GM18498 (cell line): ENCODE results near the gene EYS.
"Not testable (repeated sequence)": the region's sequence is repeated elsewhere in the genome, so short reads cannot be mapped to it uniquely, and the experiment has no call there.

ENCODE experiments used
- ATAC-seq: cut with Tn5 transposase; IDR thresholded peaks from one replicate; pipeline ENCODE4 v1.9.1; 2021; ENCODE audit warnings: mild to moderate bottlenecking, moderate library complexity; ENCODE audit not compliant: unreplicated experiment

The EYS gene

DNA sequence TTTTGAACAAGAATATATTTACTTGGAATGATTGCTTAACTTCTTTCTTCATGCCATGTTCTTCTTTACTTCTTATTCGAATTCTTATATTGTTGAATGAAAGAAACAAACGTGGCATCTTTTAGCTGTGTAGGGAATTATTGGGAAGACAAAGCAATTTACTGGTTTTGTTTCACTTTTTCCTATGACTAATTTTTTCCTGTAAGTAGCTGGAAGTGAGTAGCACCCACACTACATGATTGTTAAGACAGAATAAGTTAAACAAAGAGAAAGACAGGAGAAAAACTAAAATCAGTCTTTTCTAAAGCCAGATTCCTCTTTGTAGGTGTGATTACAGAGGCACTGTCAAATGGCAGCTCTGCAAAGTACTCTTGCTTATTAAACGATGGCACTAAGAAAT is 593.4 kb downstream of the EYS start:
- ATAC-seq, result no peak

DNA sequence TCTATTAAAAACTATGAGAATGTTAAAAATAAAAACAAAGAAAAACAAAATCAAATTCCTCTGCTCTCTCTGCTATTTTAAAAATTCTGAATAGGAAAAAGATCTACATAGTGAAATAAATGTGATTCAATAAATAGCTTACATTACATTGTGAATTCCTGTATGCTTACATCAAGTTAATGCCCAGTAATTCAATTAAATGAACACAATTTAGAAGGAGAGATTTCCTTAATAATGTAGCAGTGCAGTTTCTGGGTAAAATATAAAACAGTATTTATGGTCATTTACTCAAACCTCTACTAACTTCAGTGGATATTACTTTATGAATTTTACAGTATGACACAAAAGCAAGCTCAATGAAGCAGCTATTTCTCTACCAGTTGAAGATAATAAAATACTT is 594.6 kb downstream of the EYS start:
- ATAC-seq, result no peak

DNA sequence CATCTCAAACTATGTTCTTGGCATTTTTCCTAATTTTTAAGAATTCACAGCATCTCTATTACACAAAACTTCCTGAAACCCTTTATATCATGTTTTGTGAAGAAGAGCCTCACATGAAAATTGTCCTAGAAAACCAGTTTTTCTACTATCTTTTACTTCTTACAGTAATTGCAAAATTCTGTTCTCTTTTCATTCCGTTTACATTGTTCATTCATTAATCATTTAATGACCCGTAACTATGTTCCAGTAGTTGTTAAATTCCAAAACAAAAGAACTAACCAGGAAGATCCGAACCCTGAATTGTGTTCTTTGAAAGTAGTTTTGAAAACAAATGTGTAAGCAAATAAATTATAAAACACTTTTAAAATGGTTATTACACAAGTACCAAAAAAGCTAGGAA is 597.0 kb downstream of the EYS start:
- no peak for ATAC-seq

DNA sequence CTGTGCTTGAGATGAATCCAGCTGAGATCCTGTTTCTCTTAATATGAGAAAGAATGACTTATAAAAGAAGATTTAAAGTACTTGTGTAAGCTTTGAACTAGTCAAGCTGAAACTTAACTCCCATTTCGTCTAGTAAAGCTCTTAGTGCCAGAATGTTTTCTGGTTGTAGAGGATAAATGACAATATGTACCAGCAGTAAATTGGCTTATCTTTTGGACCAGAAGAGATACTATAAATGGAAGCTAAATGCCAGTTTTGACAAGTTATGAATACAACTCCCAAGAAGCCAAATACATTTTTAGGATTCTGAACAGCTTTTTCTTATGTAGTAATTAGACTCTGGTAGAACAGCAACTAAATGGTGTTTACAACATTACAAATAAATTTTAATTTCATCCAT is 608.7 kb downstream of the EYS start:
- ATAC-seq, result no peak

DNA sequence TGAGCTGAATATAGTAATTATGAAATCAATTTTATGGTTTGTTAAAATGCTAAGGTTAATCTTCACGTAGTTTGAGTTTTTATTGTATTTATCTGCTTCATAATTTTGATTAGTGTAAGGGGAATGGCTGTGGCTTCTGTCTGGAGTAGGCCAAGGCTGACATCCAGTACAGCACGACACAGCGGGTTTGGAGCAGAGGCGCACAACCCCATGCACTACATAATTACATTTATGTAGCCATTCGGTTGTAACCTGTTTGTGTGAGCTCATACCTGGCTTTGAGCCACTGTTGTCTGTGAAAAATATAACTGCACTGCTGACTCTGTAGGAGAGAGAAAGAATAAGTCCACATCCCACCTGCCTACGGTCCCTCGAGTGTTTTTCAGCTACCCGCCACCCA is 615.5 kb downstream of the EYS start:
- ATAC-seq, result no peak

GRCh38 chr6:65088575-65088974 is 618.5 kb downstream of the EYS start:
- ATAC-seq, result no peak

DNA sequence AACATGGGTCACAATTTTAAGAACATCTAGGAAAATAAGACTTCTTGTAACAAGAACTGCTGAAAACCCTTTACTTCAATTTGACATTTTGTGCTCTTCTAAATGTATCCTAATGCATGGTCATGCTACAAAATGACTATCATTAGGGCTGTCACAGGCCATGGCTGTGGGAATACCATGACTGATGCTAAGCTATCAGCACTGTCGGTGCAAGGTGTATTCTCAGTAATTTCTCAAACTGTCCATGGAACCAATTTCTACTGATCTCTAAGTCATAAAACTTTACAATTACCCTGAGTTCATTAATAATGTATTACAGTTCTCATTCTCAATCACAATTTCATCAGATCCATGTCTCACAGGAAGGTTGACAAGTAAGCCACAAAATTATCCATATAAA is 625.3 kb downstream of the EYS start:
- ATAC-seq, result no peak

DNA sequence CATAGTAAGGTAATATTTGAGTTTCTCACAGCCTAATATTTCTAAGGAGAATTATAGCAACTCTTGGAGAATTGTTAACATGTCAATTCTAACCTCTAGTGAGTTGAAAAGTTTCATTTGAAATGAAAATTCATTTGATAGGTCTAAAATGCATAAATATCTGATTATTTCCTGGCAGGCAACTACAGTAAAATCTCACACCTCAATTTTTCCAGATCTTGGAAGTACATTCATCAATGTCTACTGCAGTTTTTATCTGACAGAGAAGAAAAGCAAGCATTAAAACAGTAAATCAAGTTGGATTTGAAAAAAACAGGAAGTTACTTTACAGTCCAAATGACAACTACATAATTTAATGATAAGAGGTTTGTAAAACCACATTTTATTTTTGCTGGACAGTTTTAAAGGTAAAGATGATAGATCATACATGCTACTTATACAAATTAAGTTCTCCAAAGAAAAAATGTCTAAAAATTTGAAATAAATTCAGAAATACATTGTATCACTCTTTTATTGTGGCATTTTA is 631.3 kb downstream of the EYS start:
- ATAC-seq, result no peak

- no peak for ATAC-seq
Observed at GRCh38 chr6:65072500-65072899, 634.5 kb downstream of the EYS start.

DNA sequence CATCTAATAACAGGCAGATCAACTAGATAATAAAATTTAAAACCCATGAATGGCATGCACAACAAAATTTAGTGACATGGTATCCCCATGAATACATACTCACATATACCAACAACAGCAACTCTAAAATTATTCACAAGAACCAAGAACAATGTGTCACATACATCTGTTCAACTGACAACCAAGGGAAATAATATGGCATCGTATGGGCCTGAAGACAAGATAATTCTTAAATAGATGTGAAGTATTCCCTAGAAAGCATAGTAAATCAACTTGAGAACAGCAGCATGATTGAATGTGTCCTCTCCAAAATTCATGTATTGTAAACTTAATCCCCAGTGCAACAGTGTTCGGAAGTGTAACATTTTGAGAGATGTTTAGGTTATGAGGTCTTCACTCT is 635.5 kb downstream of the EYS start:
- no peak for ATAC-seq

- no peak for ATAC-seq
Observed at GRCh38 chr6:65064844-65065243, 642.2 kb downstream of the EYS start.

DNA sequence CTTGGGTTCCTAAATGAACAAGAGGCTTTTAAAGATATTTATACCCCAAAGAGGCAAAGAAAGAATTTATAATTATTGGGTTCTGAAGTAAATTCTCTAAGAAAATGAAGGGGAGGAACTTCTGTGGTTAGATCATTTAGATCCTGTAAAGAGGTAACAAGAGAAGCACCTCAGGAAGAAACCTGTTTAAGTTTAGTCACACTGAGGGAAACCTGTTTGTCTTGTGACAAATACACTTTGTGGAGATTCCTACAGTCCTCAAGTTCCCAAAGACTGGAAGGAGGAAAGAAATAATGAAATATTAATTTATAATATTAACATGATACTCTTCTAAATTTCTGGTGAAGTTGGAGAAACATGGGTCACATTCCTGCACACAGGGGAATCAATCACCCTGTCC is 647.5 kb downstream of the EYS start:
- ATAC-seq, result no peak

GRCh38 chr6:65055545-65055944 is 651.5 kb downstream of the EYS start:
- ATAC-seq, result no peak

DNA sequence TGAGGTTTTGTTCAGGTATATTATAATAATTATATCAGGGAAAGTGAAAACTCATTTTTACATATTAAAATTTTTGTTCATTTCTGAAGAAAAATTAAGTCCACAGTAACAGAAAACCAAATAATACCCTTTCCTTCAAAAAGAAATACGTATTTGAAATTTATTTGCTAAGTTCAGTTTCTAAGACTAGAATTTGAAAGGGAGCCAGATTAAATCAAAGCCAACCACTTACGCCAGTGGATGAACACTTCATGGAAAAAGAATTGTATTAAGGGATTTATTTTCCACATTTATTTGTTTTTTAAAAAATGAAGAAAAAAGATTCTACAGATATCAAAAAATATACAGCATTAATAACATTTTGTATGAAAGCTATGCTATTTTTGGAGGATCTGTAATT is 654.4 kb downstream of the EYS start:
- no peak for ATAC-seq

- no peak for ATAC-seq
Observed at GRCh38 chr6:65045801-65046200, 661.2 kb downstream of the EYS start.

DNA sequence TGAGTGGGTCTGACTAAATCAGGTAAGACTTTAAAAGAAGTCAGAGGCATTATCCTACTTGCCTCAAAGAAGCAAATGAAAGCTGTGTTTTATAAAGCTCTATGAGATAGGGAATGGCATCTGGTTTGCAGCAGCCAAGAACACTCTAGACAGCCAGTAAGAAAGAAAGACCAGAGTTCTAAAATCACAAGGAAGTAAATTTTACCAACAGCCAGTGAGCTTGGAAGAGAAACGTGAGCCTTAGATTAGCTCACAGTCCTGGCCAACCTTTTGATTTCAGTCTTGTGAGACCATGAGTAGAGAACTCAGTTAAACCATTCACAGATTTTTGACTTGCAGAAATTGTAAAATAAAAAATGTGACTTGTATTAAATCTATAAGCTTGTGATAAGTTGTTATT is 693.0 kb downstream of the EYS start:
- ATAC-seq, result no peak

DNA sequence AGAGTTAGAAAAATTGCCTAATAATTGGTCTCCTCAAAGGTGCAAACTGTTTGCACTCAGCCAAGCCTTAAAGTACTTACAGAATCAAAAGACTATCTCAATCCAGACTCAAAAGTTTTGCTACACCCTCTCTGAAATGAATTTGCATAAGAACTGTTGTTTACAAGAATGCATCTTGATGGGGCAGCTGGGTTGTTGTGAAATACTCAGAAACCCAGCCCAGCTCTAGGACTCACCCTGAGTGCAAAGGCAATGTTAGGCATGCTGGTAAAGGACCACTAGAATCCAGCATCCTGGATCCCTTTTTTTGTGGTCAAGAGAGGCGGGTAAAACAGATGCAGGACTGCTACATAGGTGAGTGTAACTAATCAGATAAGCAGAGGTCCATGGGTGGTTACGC is 700.2 kb downstream of the EYS start:
- ATAC-seq, result no peak

- ATAC-seq, result no peak
Observed at GRCh38 chr6:65004283-65004682, 702.7 kb downstream of the EYS start.

GRCh38 chr6:65002882-65003281 is 704.1 kb downstream of the EYS start:
- not testable (repeated sequence) for ATAC-seq

DNA sequence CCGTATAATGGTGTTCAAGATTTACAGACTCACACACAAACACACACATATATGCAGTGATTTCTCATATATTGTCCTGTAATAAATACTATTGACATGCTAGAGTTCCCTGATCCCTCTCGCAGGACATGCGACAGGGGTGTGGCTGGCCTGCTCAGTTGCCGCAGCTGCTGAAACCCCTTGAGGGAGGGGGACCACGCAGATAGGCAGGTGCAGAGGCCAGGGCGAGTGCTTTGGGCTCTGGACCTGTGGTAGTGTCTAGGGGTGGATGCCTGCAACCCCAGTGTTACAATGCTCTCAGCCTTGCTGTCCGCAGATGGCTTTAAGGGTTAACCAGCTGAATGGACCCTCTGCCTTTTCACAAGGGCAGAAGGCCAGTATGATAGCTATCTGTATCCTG is 706.2 kb downstream of the EYS start:
- no peak for ATAC-seq

DNA sequence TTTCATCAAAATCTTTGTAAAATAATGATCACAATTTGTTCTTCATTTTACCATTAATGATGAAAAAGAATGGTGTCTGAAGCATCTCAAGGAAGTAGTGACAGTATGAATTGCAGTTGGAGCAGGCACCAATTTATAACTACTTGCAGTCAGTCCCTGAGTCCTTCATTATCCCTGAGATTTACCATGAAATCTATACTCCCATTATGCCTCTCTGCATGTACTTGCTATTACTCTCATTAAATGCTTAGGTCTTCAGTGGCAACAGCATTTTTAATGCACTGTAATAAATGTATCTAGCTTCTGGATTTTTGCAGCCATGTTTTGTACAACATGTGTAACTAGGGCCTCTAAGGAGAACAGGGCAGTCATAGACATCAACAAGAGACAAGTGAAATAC is 708.8 kb downstream of the EYS start:
- no peak for ATAC-seq

- no peak for ATAC-seq
Observed at GRCh38 chr6:64996301-64996700, 710.7 kb downstream of the EYS start.

GRCh38 chr6:64990652-64991304 is 716.2 kb downstream of the EYS start:
- no peak for ATAC-seq
